Kidney glomerular epithelial cell (primary cell): ENCODE data around the gene TEX50.
A peak's percentile ranks its signal among the peaks of the same experiment; 100 is the strongest.
"Not testable (repeated sequence)": the region's sequence is repeated elsewhere in the genome, so short reads cannot be mapped to it uniquely, and the experiment has no call there.

Experiments
- DNase-seq: peaks from one replicate; lab custom pipeline; 2025; lab: John Stamatoyannopoulos, UW

Gene TEX50

DNA sequence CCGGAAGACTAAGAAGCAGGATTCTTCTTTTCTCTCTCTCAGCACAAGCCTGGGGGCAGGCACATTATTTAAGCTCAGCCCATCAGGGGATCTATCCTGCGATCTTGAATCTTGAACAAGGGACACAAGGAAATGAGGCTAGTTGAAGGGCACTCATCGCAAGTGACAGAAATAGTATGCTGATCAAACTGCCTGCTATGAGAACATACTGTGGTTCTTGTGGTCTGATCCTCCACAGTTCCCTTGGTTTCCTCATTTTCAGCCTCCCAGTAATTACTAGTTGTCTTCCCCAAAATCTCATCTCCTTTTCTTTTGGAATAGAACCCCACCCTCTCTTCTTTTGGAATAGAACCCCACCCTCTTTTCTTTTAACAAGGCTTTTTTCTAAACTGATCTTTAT lies 28.0 kb downstream of the TEX50 start:
- DNase-seq = no peak

DNA sequence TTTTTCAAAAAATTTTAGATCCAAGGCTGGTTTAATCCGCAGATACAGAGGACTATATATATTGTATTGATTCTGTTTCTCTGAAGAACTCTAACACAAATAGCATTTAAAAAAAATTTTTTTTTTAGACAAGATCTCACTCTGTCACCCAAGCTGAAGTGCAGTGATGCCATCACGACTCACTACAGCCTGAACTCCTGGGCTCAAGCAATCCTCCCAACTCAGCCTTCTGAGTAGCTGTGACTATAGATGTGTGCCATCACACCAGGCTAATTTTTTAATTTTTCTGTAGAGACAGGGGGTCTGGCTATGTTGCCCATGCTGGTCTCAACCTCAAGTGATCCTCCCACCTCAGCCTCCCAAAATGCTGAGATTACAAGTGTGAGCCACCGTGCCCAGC lies 31.5 kb downstream of the TEX50 start:
- no peak for DNase-seq

DNA sequence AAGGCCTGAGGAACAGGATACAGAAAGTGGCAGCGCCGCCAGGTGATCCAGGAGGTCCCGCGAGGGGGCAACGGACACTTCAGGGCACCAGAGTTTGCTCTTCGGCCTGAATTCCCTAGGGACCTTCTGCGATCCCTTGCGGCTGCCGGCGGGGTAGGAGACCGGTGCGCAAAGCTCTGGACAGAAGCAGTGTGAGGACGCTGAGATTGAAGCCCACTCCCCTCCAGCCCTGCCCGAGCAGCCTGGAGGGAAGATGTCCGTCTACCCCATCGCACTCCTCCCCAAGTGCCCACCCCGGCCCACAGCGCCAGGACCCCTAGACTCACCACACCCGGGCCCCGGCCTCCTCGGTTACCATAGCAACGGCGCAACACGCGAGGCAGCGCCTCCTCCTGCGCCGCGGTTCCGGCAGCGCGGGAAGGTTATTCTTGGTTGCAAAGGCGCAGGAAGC lies 34.4 kb downstream of the TEX50 start, which contains the start of gene ANKRD45:
ANKRD45 (minus strand) TSS at position 361 of the 451 bp plus-strand sequence. CDS start 10,433 bp downstream, outside the sequence.
- peak; percentile 56 for DNase-seq

DNA sequence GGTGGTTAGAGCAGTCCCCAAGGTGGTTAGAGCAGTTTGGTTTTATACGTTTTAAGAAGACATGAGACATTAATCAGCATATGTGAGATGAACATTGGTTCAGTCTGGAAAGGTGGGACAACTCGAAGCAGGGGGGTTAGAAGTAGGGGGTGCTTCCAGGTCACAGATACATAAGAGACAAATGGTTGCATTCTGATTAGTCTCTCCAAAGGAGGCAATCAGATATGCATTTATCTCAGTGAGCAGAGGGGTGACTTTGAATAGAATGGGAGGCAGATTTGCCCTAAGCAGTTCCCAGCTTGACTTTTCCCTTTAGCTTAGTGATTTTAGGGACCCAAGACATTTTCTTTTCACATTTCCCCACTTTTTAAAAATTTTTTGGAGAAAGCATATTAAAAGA lies 39.4 kb downstream of the TEX50 start:
- not testable (repeated sequence) for DNase-seq

DNA sequence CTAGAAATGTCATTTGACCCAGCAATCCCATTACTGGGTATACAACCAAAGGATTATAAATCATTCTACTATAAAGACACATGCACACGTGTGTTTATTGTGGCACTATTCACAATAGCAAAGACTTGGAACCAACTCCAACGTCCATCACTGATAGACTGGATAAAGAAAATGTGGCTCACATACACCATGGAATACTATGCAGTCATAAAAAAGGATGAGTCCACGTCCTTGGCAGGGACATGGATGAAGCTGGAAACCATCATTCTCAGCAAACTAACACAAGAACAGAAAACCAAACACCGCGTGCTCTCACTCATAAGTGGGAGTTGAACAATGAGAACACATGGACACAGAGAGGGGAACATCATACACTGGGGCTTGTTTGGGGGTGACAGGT lies 45.0 kb downstream of the TEX50 start:
- DNase-seq = not testable (repeated sequence)

DNA sequence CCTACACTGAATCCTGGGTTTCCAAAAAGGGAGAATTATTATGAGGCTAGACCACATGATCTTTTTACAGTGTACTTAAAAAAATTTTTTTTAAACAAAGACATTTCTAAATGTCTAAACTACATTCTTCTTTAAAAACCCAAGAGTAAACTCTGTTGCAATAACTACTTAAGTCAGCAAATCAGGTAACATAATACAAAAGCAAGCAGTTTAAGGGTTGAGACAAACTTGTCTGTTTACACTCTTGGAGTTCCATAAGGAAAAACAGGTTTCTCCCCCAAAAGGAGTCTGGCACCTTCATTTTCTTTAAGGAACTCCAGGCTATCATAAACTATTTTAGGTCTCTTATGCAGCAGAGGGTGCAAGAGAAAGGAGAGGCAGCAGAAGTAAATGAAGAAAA lies 47.0 kb downstream of the TEX50 start:
- DNase-seq = no peak

DNA sequence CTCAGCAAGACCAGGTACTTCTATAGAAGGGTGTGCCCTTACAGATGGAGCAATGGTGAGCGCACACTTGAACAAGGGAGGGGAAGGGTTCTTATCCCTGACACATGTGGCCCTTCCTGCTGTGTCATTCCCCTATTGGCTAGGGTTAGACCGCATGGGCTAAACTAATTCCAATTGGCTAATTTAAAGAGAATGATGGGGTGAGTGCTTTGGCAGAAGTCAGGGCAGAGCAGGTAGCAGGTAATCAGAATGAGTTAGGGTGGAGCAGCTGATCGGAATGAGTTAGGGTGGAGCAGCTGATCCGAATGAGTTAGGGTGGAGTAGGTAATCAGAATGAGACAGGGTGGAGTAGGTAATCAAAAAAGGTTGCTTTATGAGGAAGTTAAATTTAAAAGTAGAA lies 48.7 kb downstream of the TEX50 start:
- DNase-seq = not testable (repeated sequence)

DNA sequence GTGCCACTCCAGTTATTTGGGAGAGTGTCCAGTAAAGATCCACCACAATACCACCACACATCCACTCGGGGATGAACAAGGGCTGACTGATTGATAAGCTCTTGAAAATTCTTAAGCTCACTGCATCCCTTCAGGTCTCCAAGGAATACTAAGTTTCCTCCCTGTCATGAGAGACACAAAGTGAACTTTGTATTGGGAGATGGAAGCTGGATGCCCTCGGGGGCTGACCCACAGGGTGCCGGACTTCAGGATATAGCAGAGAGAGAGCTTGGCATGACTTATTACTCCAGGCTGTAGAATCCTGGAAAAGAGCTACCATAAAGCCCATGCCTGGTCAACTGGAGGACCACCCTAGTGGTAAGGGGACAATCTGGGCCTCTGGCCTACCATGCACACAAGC lies 50.0 kb downstream of the TEX50 start:
- DNase-seq = not testable (repeated sequence)
